Measurements from ENCODE around the gene NKX6-2.
"Not testable (repeated sequence)": the region's sequence is repeated elsewhere in the genome, so short reads cannot be mapped to it uniquely, and the experiment has no call there.

Gene NKX6-2

DNA sequence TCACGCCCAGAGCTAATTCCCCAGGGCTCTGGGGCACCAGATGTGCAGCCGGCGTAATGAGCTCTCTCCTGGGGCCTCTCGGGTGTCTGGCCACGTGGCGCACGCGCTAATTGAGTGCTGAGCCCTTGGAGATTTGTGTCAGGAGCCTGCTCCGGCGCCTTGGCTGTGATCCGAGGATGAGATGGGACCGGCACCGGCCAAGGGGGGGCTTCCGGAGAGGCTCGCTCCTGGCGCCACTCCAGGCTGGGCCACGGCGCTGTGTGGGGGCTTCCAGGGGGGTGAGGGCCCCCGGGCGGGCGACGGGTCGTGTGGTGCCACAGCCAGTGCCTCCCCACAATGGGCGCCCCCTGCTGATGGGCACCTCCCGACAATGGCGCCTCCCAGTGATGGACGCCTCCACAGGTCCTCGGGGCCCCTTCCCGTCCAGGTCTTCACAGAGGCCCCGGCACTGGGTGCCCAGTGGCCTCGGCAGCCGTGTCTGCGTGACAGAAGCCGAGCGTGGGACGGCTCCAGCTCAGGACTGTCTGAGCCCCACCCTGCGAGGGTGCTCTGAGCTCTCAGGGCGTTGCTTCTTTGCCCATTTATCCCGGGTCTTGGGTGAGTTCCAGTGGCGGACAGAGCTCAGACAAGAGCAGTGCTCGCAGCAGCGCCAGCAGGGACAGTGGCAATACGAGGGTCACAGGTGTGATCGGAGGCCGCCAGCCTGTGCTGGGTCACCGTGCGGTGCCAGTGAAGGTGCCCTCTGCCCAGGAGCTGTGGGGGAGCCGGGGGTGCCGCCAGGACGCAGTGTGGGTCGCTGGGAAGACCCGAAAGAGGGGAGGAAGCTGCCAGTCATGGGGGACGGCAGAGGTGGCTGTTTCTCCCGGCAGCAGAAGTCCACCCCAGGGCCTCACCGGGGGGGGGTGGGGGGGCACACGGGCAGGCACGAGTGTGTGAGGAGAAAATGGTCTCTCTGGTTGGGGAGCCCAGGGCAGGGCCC is 8.2 kb upstream of the NKX6-2 start:
- no peak for DNase-seq

DNA sequence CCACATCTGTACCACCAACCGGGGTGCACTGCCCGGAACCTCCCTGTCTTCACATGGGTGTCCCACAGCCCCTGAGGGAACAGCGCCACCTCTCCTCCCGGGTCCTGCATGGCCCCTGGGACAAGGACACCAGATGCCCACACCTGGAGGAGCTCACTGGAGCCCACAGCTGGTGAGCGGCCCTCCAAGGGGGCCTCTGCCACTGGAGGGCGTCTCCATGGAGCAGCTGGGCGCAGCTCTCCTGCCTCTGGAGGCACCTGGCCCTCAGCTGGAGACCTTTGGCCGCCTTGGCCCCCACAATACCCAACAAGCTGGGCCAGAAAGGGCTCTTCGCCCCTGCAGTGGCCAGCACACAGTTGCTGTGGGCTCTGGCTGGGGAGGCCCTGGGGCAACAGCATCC is 7.3 kb upstream of the NKX6-2 start:
- DNase-seq, result no peak

DNA sequence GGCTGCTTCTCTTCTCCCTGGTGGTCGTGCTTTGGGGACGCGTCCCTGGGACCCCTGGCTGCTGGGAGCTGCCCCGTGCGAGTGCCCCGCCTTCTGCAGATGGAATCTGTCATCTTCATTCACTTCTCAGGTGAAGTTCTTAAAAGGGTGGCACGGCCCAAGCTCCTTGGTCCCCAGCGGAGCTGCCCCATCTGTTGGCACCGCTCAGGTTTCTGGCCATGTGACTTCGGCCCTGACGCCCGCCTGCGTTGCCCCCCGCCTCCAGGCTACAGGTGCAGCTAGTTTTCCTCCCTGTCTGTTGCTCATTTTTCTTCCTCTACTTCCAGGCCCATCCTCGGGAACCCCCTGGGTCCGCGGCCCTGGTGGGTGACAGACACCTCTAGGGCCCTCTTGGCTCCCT is 6.8 kb upstream of the NKX6-2 start:
- no peak for DNase-seq

DNA sequence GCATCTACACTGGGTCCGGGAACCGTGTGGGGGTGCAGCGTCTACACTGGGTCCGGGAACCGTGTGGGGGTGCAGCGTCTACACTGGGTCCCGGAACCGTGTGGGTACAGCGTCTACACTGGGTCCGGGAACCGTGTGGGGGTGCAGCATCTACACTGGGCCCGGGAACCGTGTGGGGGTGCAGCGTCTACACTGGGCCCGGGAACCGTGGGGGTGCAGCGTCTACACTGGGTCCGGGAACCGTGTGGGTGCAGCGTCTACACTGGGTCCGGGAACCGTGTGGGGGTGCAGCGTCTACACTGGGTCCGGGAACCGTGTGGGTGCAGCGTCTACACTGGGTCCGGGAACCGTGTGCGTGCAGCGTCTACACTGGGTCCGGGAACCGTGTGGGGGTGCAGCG is 6.2 kb upstream of the NKX6-2 start:
- not testable (repeated sequence) for DNase-seq

DNA sequence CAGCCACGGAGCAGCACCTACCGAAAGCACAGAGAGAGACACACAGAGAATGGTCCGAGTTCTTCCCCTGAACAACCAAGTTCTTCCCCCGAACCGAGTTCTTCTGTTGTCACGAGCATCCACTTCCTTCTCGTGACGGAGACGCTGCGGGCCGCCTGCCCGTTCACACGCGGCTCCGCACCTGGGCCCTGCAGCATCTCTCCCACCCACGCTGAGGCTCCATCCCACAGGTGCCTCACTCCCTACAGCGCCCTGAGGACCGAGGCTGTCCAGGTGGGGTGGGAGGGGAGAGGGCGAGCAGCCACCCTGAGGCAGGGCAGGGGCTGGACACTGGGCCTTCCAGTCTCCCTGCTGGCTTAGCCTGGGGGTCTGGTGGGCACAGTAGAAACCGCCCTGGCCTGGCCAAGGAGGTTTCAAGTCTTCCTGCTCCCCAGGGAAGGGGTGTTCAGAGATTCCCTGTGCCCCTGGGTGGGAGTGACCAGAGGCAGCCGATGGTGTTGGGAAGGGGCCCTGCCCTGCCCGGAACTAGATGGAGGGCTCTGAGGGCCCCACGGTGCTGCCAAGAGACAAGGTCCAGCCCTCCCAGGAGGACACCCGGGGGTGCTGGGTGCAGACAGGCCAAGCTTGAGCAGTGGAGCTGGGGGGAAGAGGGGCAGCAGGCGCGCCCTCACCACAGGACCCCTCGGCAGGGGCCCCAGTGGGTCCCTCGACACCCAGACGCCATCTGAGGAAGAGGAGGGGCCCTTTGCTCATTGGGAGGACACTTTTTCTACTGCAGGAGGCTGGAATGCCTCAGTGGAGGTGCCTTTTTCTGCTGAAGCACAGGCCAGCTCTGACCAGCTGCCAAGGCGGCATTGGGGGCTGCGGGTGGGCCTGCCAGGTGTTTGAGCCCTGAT is 5.2 kb upstream of the NKX6-2 start:
- no peak for DNase-seq

DNA sequence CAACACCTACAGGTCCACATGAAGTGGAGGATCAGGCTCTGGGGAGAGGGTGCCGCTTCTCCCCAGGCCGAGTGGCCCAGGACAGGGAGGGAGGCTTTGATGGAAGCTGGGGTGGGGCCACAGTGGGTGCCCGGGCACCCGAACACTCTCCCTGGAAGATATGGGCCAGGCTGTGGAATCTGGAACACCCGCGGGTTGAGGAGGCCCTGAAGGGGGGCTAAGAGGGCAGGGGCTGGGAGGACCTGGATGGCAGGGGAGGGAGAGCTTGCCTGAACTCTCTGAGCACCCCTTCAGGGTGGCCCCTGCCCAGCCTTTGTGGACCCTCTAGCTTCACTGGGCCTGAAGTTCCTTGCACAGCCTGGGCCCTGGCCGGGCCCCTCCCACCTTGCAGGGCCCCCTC is 4.5 kb upstream of the NKX6-2 start:
- DNase-seq, result no peak

DNA sequence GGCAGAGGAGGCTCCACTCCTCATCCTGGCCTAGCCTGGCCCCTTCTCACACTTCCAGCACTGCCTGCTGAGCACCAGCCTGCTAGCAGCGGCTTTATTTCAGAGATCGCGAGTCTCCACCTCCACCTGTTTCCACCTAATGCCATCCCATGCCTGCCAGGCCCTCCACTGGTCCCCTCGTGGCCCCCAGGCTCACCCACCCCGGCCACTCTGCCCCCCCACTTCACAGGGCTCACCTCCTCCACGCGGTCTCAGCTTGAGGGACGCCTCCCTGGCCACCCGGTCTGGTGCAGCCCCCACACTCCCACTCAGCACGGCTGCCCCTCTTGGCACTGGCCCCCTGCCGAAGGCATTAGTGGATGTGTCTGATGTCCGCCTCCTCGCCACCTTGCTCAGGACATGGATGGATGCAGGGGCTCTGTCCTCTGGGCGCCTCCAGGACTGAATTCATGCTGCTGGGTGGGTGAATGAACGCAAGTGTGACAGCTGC is 3.8 kb upstream of the NKX6-2 start:
- no peak for DNase-seq

DNA sequence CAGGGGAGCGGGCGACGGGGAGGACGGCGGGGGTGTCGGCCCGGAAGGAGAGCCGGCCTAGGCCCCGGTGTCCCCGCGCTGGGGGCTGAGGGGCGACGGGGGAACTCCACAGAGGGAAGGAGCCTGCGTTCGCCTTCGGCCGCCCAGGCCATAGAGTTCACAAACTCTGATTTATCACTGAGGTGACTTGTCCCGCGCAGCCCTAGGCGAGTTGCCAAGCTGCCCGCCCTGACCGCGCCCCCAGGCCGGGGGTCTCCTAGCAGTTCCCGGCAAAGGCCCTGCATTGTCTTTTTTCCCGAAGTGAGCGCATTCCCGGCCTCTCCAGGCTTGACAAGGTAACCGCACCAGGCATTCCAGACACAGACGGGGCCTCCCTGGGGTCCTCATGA is 2.9 kb upstream of the NKX6-2 start:
- DNase-seq, result no peak

DNA sequence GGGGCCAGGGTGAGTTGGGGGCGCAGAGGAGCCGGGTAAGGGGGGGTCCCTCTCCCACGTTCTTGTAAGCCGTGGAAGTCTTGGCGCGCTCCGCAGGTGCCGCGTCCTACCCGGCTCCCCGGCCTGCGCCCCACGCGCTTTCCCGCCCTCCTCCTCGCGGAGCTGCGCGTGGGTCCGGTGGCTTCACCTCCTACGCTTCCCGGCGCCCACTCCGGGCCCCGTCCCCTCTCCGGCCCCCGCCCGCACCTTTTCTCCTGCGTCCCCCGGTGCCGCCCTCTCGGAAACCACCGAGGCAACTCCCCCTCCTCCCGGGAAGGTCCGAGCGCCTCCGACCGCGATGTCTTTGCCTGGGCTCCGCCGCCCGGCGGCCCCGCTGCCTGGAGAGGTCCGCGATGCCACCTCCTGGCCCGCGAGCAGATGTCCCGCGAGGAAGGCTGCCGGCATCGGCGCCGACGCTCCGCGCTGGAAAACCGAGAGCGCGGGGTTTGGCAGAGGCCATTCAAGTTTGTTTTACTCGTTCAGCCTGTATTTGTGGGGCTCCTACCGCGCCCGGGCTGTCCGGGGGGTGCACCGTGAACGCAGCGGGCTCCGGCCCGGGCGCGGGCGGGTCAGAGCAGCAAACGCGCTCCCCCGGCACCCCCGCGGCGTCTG is 2.4 kb upstream of the NKX6-2 start:
- no peak for DNase-seq

DNA sequence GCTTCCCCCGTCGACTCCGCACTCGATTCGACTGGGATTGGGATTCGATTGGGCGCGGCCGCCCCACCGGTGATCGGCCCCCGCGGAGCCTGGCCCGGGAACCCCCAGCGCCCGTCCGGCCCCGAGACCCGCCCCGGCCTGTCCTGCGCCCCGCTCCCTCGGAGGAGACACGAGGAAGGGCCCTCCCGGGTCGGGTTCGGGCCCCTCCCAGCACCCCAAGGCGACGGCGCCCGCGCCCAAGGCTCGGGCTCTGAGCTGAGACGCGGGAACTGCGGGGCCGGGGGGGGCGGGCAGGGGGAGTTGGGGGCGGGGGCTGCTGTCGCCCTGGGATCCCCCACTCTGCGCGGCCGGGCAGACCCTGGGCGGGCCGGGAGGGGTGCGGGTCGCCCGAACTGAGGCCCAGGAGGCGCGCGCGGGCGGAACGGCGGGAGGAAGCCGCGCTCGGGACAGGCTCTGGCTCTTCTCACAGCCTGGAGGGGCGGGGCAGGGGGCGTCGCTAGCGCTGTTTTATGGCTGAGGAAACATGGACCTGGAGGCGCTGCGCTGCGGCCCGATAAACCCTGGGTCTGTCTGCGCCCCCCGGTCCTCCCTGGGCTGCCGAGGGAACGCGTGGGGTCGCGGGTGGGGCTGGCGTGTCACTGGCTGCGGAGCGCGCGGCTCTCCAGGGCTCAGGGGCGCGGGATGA is 1.7 kb upstream of the NKX6-2 start:
- DNase-seq, result no peak

DNA sequence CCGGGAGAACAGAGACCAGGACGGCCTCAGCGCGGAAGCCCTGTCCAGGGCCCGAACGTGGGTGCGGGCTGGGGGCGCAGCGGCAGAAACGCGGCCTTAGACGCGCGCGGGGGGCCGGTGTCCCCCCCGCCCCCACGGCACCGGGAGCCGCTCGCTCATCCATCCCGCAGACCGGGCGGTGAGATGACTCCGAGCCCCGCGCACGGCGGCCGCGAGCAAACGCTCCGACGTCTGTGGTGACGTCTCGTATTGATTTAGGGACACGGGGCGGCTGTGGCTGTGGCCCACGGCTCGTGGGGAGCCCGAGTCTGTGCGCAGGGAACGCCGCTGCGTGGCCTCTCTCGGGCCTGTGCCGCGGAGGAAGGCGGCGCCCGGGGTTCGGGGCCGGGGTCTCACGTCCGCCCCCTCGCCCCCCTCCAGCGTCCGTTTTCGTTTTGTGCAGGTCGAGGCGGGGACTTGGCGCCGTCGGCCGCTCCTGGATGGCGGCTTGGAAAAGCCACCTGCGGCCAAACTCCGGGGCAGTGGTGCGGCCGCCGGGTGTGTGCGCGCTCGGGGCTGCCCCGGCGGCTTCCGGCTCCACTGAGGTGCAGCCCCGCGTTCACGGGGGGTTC is 1.0 kb upstream of the NKX6-2 start:
- DNase-seq, result no peak

DNA sequence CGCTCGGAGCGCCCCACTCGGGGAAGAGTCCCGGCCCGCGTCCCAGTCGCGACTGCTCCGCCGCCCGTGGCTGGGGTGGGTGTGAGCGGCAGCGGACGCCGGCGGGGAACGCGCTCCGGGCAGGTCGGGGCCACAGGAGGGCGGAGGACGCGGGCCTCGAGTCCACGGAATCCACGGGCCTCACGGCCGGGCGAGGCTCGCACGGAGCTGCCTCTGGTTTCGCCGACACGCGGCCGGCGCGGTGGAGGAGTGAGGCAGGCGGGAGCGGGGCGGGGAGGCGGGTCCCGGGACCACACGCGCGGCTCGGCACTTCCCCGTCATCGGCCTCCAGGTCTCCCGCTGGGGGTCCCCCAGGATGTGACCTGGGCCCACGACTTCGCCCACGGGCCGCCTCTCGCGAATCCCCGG is 533 bp upstream of the NKX6-2 start:
- DNase-seq, result no peak

DNA sequence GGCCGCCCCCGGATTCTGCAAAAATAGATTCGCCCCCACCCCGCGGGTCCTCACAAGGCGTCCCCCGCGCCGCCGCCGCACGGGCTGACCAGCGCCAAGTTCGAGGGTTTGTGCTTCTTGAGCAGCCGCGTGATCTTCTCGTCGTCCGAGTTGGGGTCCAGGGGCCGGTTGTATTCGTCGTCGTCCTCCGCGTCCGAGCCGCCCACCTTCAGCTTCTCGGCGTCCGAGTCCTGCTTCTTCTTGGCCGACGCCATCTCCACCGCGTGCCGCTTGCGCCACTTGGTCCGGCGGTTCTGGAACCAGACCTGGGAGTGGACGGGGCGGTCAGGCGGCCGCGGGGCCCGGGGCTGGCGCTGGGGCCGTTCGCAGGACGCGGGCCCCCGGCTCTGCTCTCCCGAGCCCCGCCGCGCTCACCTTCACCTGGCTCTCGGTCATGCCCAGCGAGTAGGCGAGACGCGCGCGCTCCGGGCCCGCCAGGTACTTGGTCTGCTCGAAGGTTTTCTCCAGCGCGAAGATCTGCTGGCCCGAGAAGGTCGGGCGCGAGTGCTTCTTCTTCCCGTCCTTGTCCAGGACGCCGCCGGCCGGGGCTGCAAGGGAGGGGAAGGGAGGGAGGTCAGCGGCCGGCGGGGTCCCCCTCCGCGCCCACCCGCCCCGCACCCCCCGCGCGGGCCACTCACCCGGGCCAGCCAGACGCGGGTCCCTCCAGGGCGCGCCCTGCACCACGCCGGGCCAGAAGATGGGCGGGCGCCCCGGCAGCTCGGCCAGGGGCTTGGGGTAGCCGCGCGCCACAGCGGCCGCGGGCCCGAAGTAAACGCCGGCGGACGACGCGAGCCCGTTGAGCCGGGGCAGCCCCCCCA is 853 bp downstream of the NKX6-2 start:
- DNase-seq, result no peak

DNA sequence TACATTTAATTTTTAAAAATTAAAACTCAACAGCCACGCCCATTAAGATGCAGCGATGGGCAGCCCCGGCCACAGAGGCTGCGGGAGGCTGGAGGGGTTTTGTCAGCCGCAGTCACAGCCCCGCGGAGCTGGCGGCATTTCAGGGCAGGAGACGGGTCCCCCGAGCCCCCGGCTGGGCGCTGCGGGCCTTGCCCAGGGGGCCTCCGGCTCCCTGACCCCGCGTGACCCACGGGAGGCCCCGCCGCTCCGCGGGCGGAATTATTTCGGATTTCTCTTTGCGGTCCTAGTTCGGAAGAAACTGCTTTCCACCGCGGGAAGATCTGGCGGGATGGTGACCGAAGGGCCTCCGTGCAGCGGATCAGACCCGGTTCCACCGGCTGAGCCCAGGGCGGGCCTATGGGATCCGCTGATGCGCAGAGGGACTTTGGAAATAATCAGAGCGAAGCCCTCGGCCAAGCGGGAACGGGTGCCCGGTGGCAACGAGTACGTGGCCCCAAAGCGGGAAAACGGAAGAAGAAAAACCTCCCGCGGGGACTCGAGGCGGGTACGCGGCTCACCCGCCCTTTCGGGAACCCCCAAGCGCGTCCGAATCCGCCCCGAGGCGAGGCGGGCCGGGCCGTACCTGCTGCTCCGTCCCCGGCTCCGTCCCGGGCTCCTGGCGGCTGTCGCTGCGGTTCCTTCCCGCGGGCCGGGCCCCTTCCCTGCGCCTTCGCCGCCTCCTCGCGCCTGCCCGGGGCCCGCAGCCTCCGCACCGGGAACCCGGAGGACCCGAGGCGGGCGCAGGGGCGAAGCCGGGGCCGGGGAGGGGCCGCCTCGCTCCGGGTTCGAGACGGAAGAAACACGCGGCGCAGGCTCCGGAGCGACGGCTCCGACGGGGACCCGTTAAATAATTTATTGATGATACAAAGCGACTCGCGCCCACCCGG is 1.7 kb downstream of the NKX6-2 start:
- DNase-seq, result no peak

DNA sequence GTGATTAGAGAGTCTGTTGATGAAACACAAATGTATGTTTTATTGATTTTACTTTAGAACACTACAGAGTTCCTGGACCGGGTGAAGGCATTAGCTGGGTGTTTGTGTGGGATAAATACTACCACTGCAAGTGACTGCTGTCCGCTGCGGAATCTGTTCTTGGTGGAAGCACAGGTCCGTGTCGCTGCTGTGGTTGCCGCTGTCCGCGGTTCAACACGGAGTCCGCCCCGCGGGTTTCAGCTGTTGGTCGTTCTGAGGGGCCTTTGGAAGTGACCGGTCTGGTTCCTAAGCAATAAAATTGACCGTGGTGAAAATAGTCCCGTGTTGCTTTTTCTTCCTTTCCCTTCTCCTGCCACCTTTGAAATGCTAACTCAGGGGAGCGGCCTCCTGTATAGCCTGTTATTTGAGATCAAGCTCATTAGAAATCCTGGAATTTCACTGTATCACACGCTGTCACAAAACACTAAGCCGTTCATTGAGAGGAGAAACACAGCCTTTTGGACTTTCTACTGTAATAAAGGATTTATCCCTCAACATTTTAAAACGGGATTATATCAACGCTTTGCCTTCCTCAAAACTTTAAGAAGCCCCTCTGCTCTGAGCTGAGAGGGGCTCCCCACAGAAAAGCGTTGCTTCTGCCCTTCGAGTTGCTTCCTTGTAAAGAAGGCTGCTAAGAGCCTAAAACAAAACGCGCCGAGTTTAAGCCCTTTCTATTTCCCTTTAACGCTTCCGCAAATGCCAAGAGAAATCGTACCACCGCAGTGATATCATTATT is 2.6 kb downstream of the NKX6-2 start:
- DNase-seq, result no peak

DNA sequence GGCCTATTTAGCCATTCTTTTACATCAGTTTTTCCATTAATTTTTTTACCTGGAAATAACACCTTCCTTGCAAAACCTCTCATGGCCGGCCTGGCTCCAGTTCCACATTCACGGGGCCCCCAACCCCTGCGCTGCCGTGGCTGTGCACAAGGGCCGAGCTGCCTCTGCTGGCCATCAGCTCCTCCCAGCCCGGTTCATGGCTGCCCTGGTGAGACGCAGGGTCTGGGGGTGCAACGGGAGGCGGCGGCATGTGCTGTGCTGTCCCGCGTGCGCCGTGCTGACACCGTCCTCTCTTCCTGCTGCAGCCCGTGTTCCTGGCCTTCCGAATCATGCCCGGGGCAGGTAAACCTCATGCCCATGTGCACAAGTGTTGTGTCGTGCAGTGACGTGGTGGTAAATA is 4.4 kb downstream of the NKX6-2 start:
- DNase-seq, result no peak

DNA sequence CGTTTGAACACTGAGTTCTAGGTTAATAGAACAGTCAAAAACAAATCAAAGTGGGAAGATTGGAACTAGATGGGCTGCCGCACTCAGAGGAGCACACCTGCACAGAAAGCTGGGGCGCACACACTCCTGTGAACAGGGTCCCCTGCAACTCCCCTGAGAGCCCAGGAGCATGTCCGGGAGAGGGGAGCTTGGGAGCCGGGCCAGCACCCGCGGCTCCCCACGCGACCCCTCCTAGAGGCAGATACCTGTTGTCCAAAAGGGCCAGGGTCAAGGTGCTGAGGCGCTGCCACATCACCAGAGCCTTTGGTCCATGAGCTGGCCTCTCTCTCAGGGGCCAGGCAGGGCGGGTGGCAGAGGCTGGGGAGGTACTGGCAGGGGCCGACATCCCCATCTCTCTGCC is 5.6 kb downstream of the NKX6-2 start:
- no peak for DNase-seq

DNA sequence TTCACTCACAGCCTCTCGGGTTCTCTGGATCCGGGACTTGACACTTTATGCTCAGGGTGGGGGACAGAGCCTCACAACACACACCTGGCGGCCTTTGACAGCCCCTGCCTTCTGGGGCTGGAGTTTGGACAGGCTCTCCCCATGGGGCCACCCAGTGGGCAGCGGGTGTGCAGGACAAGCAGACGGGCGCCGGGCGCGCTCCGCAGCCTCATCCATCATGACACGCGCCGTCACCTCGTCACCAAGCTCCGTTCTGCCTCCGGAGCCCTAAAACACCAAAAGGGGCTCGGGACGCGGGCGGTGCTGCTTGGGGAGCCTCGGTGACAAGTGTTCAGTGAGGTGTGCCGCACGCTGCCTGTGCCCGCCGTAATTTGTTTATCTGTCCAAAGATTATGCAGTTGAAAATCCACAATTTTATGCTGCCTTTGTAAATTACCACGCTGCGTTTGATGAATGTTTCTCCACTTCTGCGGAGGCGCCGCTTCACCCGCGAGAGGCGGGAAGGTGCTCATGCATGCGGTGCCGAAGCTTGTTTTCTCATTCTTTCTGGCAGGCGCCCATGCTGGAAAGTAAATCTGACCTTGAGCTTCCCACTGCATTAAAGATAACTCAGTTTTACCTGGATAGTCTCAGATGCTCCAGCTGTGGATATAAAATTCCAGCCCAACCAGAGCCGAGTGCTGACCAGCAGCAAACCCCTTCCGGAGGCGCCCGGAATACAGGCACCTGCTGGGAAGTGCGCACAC is 6.2 kb downstream of the NKX6-2 start:
- DNase-seq, result no peak

Measured in activated naive CD4-positive, alpha-beta T cell treated with Interleukin-2 at 50 U/mL for 16 hours (primary cell).